K562 (cell line): ENCODE results near the gene PCDH9.

Experiments
- RBM25 ChIP-seq: fragments of 200-400 bp; formaldehyde crosslinking; IDR thresholded peaks from 2 replicates; pipeline ENCODE4 v1.6.1; 2018; ENCODE audit warnings: low read length, low read depth, moderate library complexity; ENCODE audit not compliant: severe bottlenecking
- RBM34 ChIP-seq: fragments of 200-400 bp; formaldehyde crosslinking; IDR thresholded peaks from 2 replicates; pipeline ENCODE4 v1.6.1; 2018; ENCODE audit warnings: low read length, borderline replicate concordance; ENCODE audit not compliant: insufficient read depth

DNA sequence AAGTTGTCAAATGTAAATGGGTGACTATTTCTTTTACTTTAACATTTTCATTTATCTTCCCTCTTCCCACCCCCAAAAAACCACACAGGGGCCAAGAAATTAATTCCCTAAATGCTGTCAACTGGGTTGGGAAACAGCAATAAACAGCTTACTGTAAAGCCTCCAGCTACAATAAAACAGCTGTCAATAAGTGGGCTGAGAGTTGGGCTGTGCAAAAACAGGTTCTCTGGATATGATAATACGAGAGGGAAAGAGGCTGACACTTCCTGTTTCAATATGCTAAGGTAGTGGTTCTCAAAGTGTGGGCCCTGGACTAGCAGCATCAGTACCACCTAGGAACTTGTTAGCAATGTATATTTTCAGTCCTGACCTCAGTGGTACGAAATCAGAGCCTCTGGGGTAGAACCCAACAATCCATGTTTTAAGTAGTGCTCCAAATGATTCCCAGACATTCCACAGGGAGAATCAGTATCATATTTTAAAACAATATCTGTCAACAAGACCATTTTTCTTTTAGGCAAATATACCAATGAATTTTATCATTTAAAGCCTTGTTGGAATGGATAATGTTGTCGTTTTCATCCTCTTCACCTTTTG, 8.4 kb downstream of the PCDH9 start:
- TF ChIP-seq RBM34 (no peak), RBM25 (no peak)
